Thyroid gland (tissue), 4 donors: ENCODE data around the gene FNBP1. TPM values are rescaled to one million over a fixed set of nuclear protein-coding genes. Genes with fewer than 3 reads are reported as not detected.
A peak's percentile ranks its signal among the peaks of the same experiment; 100 is the strongest.
"Not testable (repeated sequence)": the region's sequence is repeated elsewhere in the genome, so short reads cannot be mapped to it uniquely, and the experiment has no call there.

Source experiments
- DNase-seq, 2 donors: peaks; one replicate each; pipeline ENCODE4 v3.0.0-alpha.2; 2019
- H3K27ac ChIP-seq, 3 donors: fragments of 200-600 bp; sonication (generic); 1 replicate in 2 of 3; 2 replicates in 1 of 3; pipeline ENCODE4 v1.5.1; 2016 to 2019; ENCODE audit warnings: mild to moderate bottlenecking in 1 of 3, moderate library complexity in 1 of 3
- H3K27me3 ChIP-seq: fragments of 200-600 bp; sonication (generic); one replicate; pipeline ENCODE4 v1.5.1; 2019
- H3K36me3 ChIP-seq, 2 donors: fragments of 200-600 bp; sonication (generic); one replicate each; pipeline ENCODE4 v1.5.1; 2016 to 2019
- H3K4me1 ChIP-seq, 2 donors: fragments of 200-600 bp; sonication (generic); one replicate each; pipeline ENCODE4 v1.5.1; 2017 to 2019
- H3K4me3 ChIP-seq, 3 donors: fragments of 200-600 bp; sonication (generic); replicated peaks in 1 of 3; 1 replicate in 2 of 3; 2 replicates in 1 of 3; pipeline ENCODE4 v1.5.1; 2016; ENCODE audit warnings: mild to moderate bottlenecking in 1 of 3
- H3K9me3 ChIP-seq: fragments of 200-600 bp; sonication (generic); one replicate; pipeline ENCODE4 v1.5.1; 2017
- CTCF ChIP-seq, 6 experiments: fragments of 200-600 bp in 3 of 6; fragments of 450-650 bp in 3 of 6; sonication (generic) in 3 of 6; IDR thresholded peaks; one replicate each; pipeline ENCODE4 v1.5.1; 2016 to 2019; ENCODE audit warnings: antibody characterized with exemption in 6 of 6, mild to moderate bottlenecking in 2 of 6, inconsistent platforms in 1 of 6, moderate library complexity in 1 of 6
- POLR2A ChIP-seq, 2 donors: fragments of 450-650 bp; IDR thresholded peaks; one replicate each; pipeline ENCODE4 v1.6.1; 2017; ENCODE audit warnings: antibody characterized with exemption in 2 of 2, mild to moderate bottlenecking in 2 of 2, moderate library complexity in 1 of 2
- WGBS, 2 donors: methylation state at CpG; one replicate each; pipeline ENCODE4 v1.1.5; 2017; 5-methylcytosine and 5-hydroxymethylcytosine counted together
- intact Hi-C: fragments of 100-400 bp; cut with DNase I; formaldehyde crosslinking; loops from one replicate; pipeline ENCODE4 v1.15.1; 2023
- total RNA-seq, 4 donors: library from RNA; depleted of rRNA; stranded (reverse); fragments of >200 nt; gene quantifications; one replicate each; pipeline ENCODE4 v1.2.3, GENCODE V29; 2016

FNBP1 gene
- total RNA-seq, 4 donors from 2014 or later, result 55.8 to 78.5 (median 76.0) TPM

GRCh38 chr9:130023144-130023787, 19.7 kb downstream of the FNBP1 start:
- Histone ChIP-seq H3K9me3 (no peaks in the 10 kb centered on the region), H3K36me3 (no peaks in the 10 kb centered on the region), H3K4me3 (no peak overlapping the region), H3K4me1 (peaks cover 38 to 76% of the 10 kb centered on the region in 2 donors), H3K27ac (peak overlapping the region; percentile 88 to 94 (median 93)), H3K27me3 (no peaks in the 10 kb centered on the region)
- WGBS, 2 donors, result 59 to 60% methylated on average over 7 of the region's 7 CpGs
- DNase-seq, result peak; percentile 64 to 65
- intact Hi-C loops, result no loop called here
- no peak for TF ChIP-seq POLR2A (IDR thresholded peaks at IDR 0.05)
- no peak for TF ChIP-seq CTCF (IDR thresholded peaks at IDR 0.05)

- peak overlapping the region; percentile 88 to 94 (median 93) for H3K27ac ChIP-seq
- no peaks in the 10 kb centered on the region for H3K9me3 ChIP-seq
- intact Hi-C loops, result no loop called here
- H3K4me1 ChIP-seq, result peaks cover 37 to 74% of the 10 kb centered on the region in 2 donors
- WGBS, 2 donors, result 78 to 84% methylated on average over 8 of the region's 8 CpGs
- no peaks in the 10 kb centered on the region for H3K36me3 ChIP-seq
- H3K27me3 ChIP-seq, result no peaks in the 10 kb centered on the region
- TF ChIP-seq CTCF (IDR thresholded peaks at IDR 0.05), result no peak
- no peak for TF ChIP-seq POLR2A (IDR thresholded peaks at IDR 0.05)
- DNase-seq, result peak in 1 of 2 donors; percentile 37
- H3K4me3 ChIP-seq, result no peak overlapping the region
These were observed 20.3 kb downstream of the FNBP1 start for GRCh38 chr9:130022566-130023143.

DNA sequence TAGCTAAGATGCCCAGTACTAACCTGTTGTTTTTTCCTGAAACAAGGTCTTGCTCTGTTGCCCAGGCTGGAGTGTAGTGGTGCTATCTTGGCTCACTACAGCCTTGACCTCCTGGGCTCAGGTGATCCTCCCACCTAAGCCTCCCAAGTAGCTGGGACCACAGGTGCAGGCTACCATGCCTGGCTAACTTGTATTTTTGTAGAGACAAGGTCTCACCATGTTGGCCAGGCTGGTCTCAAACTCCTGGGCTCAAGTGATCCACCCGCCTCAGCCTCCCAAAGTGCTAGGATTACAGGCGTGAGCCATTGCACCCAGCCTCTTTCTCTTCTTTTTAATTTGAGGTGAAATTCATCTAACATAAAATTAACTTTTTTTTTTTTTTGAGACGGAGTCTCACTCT, 21.1 kb downstream of the FNBP1 start:
- 99% methylated on average over 3 of the region's 3 CpGs for WGBS, 2 donors
- Histone ChIP-seq H3K4me1 (peaks cover 44 to 79% of the 10 kb centered on the region in 2 donors), H3K27ac (peak overlapping the region; percentile 68 to 94 (median 93))
- H3K9me3 ChIP-seq, H3K36me3 ChIP-seq, H3K27me3 ChIP-seq, intact Hi-C loops, H3K4me3 ChIP-seq: not testable (repeated sequence)
- peak in 1 of 2 donors; percentile 32 for DNase-seq

DNA sequence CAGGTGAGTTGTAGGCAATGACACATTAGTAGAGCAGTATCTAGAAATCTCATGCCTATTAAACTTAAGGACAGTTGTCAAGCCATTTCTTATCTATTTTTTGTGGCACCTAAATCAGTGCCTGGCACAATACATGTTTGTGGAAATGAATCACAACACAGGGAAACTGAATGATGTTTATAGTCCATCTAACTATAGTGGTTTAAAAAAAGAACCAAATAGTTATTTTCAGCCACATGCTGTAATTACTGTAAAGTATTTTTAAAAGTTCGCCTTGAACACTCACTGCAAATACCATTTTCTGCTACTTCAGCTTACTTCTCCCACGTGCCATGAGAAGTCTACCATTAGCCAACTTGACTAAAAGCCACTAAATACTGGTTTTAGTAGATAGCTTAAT, 21.9 kb downstream of the FNBP1 start:
- 57 to 67% methylated on average over 2 of the region's 2 CpGs for WGBS, 2 donors
- Histone ChIP-seq H3K4me1 (peaks cover 40 to 76% of the 10 kb centered on the region in 2 donors), H3K27me3 (no peaks in the 10 kb centered on the region), H3K9me3 (no peaks in the 10 kb centered on the region), H3K4me3 (no peak overlapping the region), H3K36me3 (no peaks in the 10 kb centered on the region), H3K27ac (peak overlapping the region; percentile 68 to 94 (median 93))
- DNase-seq, result no peak
- TF ChIP-seq CTCF (IDR thresholded peaks at IDR 0.05), result no peak
- TF ChIP-seq POLR2A (IDR thresholded peaks at IDR 0.05), result no peak
- intact Hi-C loops, result no loop called here

GRCh38 chr9:130020618-130021017, 22.4 kb downstream of the FNBP1 start:
- intact Hi-C loops, result no loop called here
- Histone ChIP-seq H3K4me1 (peaks cover 35 to 72% of the 10 kb centered on the region in 2 donors), H3K9me3 (no peaks in the 10 kb centered on the region), H3K27ac (peak overlapping the region; percentile 64 to 94 (median 68)), H3K27me3 (no peaks in the 10 kb centered on the region), H3K4me3 (no peak overlapping the region), H3K36me3 (no peaks in the 10 kb centered on the region)
- no peak for TF ChIP-seq POLR2A (IDR thresholded peaks at IDR 0.05)
- TF ChIP-seq CTCF (IDR thresholded peaks at IDR 0.05), result no peak
- WGBS, 2 donors, result 62% methylated on average over 7 of the region's 7 CpGs
- no peak for DNase-seq
